ENCODE results near the gene LRRC74B. TPM values are rescaled to one million over a fixed set of nuclear protein-coding genes. Genes with fewer than 3 reads are reported as not detected.

Gene LRRC74B
- polyA plus RNA-seq, 1 of the 3 experiments (the other 2 are of a cell fraction) = 0.03 TPM

DNA sequence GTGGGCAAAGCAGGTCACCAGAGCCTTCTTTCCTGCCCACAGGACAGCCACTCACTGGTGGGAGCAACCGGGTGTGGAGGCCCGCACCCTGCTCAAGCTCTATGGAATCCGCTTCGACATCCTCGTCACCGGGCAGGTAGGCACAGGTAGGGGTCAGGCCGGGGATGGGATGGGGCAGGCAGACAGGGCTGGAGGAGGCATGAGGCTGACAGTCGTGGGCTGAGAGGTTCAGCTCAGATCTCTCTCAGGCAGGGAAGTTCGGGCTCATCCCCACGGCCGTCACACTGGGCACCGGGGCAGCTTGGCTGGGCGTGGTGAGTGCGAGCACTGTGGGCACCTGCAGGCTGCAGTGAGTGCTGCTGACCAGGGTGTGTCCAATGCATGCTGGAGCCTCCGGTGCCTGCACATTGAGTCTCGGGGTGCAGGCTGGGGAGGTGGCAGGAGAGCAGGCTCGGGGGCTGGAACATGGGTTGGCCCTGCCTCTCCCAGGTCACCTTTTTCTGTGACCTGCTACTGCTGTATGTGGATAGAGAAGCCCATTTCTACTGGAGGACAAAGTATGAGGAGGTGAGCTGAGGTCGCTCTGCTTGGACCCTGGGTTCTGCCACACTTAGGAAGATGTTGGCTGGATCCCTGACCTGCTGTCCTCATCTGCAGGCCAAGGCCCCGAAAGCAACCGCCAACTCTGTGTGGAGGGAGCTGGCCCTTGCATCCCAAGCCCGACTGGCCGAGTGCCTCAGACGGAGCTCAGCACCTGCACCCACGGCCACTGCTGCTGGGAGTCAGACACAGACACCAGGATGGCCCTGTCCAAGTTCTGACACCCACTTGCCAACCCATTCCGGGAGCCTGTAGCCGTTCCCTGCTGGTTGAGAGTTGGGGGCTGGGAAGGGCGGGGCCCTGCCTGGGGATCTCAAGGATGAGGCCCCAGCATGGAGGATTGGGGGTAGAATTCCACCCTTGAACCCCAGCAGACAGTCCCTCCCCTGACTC is 19.7 kb upstream of the LRRC74B start:
- Histone ChIP-seq H3K4me1 (ENCODE audit: control insufficient read depth in 1 of 2, insufficient read depth in 2 of 2, low read depth in 1 of 2, low read length in 1 of 2) (peaks cover 0 to 28% of the 10 kb centered on the region in 2 experiments; a peak in 1 of 4 replicates), H3K9me2 (no peaks in the 10 kb centered on the region), H3K4me3 (ENCODE audit: low read depth in 2 of 2, low read length in 1 of 2) (no peak overlapping the region), H2AFZ (ENCODE audit: low read depth) (no peak overlapping the region), H3K9ac (no peak overlapping the region), H3K4me2 (no peak overlapping the region), H3F3A (replicated peaks; ENCODE audit: insufficient read depth) (no peaks in the 10 kb centered on the region), H4K20me1 (ENCODE audit: insufficient read depth) (no peaks in the 10 kb centered on the region), H3K9me3 (no peaks in the 10 kb centered on the region), H3K36me3 (replicated peaks in 1 of 2; ENCODE audit: control insufficient read depth in 1 of 2, insufficient read depth in 2 of 2, low read length in 1 of 2) (no peaks in the 10 kb centered on the region), H3K27me3 (ENCODE audit: insufficient read depth) (no peaks in the 10 kb centered on the region), H3K79me2 (ENCODE audit: insufficient read depth) (no peaks in the 10 kb centered on the region), H3K27ac (ENCODE audit: low read depth in 2 of 2, low read length in 1 of 2) (no peak overlapping the region)
- ChIA-PET POLR2A (no interaction called here), CTCF (interaction anchor here (0.8 kb wide), 1 partner anchor 77 kb away, joined by 3 read pairs; no protein-coding TSS in a partner anchor)
- 82% methylated on average over 10 of the region's 27 CpGs for WGBS (ENCODE audit: low lambda C conversion rate)
- no peak for DNase-seq
- TF ChIP-seq MEF2A (IDR thresholded peaks at IDR 0.05; ENCODE audit: borderline replicate concordance, low read depth) (no peak), EP300 (IDR thresholded peaks at IDR 0.05; ENCODE audit: borderline replicate concordance in 1 of 2, low read depth in 1 of 2, low read length in 1 of 2) (no peak), MXI1 (IDR thresholded peaks at IDR 0.05; ENCODE audit: low read depth, low read length) (no peak), PBX3 (IDR thresholded peaks at IDR 0.05) (no peak), TEAD4 (IDR thresholded peaks at IDR 0.05; ENCODE audit: borderline replicate concordance, insufficient read depth) (no peak), TCF12 (IDR thresholded peaks at IDR 0.05) (no peak), SMC3 (IDR thresholded peaks at IDR 0.05; ENCODE audit: low read depth, low read length) (no peak), ELF1 (IDR thresholded peaks at IDR 0.05) (no peak), RAD21 (IDR thresholded peaks at IDR 0.05; ENCODE audit: low read length) (no peak), TAF1 (IDR thresholded peaks at IDR 0.05; ENCODE audit: borderline replicate concordance, low read depth, low read length) (no peak), GABPA (IDR thresholded peaks at IDR 0.05; ENCODE audit: low read depth) (no peak), SIN3A (IDR thresholded peaks at IDR 0.05; ENCODE audit: borderline replicate concordance, low read depth, low read length) (no peak), CTCF (IDR thresholded peaks at IDR 0.05) (no peak), RFX5 (IDR thresholded peaks at IDR 0.05; ENCODE audit: low read length) (no peak), ZBTB33 (IDR thresholded peaks at IDR 0.05; ENCODE audit: borderline replicate concordance, low read depth) (no peak)

All from SK-N-SH (cell line).